ENCODE data around the gene EBF3. TPM values are rescaled to one million over a fixed set of nuclear protein-coding genes. Genes with fewer than 3 reads are reported as not detected.

EBF3 gene
- total RNA-seq, 1 donor = 14.7 TPM

- H3K4me3 ChIP-seq (ENCODE audit: low read depth, low read length) = no peak overlapping the region
- TF ChIP-seq CTCF (IDR thresholded peaks at IDR 0.05; ENCODE audit: insufficient read depth, low read length) = no peak
- DNase-seq (ENCODE audit: low read depth) = peak; percentile 52
Observed at GRCh38 chr10:129892548-129893052, 71.5 kb downstream of the EBF3 start.

GRCh38 chr10:129891806-129892205, 72.3 kb downstream of the EBF3 start:
- H3K4me3 ChIP-seq (ENCODE audit: low read depth, low read length) = no peak overlapping the region

GRCh38 chr10:129890170-129890569, 73.9 kb downstream of the EBF3 start:
- H3K4me3 ChIP-seq (ENCODE audit: low read depth, low read length) = no peak overlapping the region
- no peak for TF ChIP-seq CTCF (IDR thresholded peaks at IDR 0.05; ENCODE audit: insufficient read depth, low read length)
- DNase-seq (ENCODE audit: low read depth) = no peak

More at GRCh38 chr10:129891806-129892205, 72.3 kb downstream of the EBF3 start:
- no peak for TF ChIP-seq CTCF (IDR thresholded peaks at IDR 0.05; ENCODE audit: insufficient read depth, low read length)
- DNase-seq (ENCODE audit: low read depth) = no peak

GRCh38 chr10:129888784-129889616, 75.1 kb downstream of the EBF3 start:
- DNase-seq (ENCODE audit: low read depth) = peak; percentile 52
- no peak overlapping the region for H3K4me3 ChIP-seq (ENCODE audit: low read depth, low read length)
- peak; percentile 79 for TF ChIP-seq CTCF (IDR thresholded peaks at IDR 0.05; ENCODE audit: insufficient read depth, low read length)

GRCh38 chr10:129887986-129888783, 75.9 kb downstream of the EBF3 start:
- no peak for TF ChIP-seq CTCF (IDR thresholded peaks at IDR 0.05; ENCODE audit: insufficient read depth, low read length)
- H3K4me3 ChIP-seq (ENCODE audit: low read depth, low read length) = no peak overlapping the region
- DNase-seq (ENCODE audit: low read depth) = no peak

GRCh38 chr10:129887381-129887905, 76.6 kb downstream of the EBF3 start:
- no peak for DNase-seq (ENCODE audit: low read depth)
- H3K4me3 ChIP-seq (ENCODE audit: low read depth, low read length) = no peak overlapping the region
- no peak for TF ChIP-seq CTCF (IDR thresholded peaks at IDR 0.05; ENCODE audit: insufficient read depth, low read length)

Data from fibroblast of the aortic adventitia (primary cell).